Measurements from ENCODE around the gene PPIL6.
A peak's percentile ranks its signal among the peaks of the same experiment; 100 is the strongest.

The PPIL6 gene

GRCh38 chr6:109428889-109429477, 11.4 kb downstream of the PPIL6 start:
- no peak for TF ChIP-seq ISL1 (CRISPR knock-in tag; IDR thresholded peaks at IDR 0.05)
- no peak for TF ChIP-seq PATZ1 (CRISPR knock-in tag; IDR thresholded peaks at IDR 0.05; ENCODE audit: borderline replicate concordance)
- peak; percentile 61 for ATAC-seq

GRCh38 chr6:109424946-109425345, 15.5 kb downstream of the PPIL6 start:
- no peak for ATAC-seq
- TF ChIP-seq SNAI2 (CRISPR knock-in tag; IDR thresholded peaks at IDR 0.05) (no peak), CSDC2 (CRISPR knock-in tag; IDR thresholded peaks at IDR 0.05) (no peak), GLIS3 (CRISPR knock-in tag; IDR thresholded peaks at IDR 0.05) (no peak), BACH2 (CRISPR knock-in tag; IDR thresholded peaks at IDR 0.05; ENCODE audit: borderline replicate concordance) (no peak), CREB5 (CRISPR knock-in tag; IDR thresholded peaks at IDR 0.05; ENCODE audit: low read depth) (no peak), ZNF8 (CRISPR knock-in tag; IDR thresholded peaks at IDR 0.05) (no peak), OSR1 (CRISPR knock-in tag; IDR thresholded peaks at IDR 0.05) (no peak), ZFP3 (CRISPR knock-in tag; IDR thresholded peaks at IDR 0.05) (no peak), POU6F1 (CRISPR knock-in tag; IDR thresholded peaks at IDR 0.05; ENCODE audit: borderline replicate concordance, low read depth) (no peak), RARB (CRISPR knock-in tag; IDR thresholded peaks at IDR 0.05) (no peak), ZC3H10 (CRISPR knock-in tag; IDR thresholded peaks at IDR 0.05) (no peak), CSRNP3 (CRISPR knock-in tag; IDR thresholded peaks at IDR 0.05) (no peak), TOX (CRISPR knock-in tag; IDR thresholded peaks at IDR 0.05; ENCODE audit: borderline replicate concordance) (no peak), ARNTL (CRISPR knock-in tag; IDR thresholded peaks at IDR 0.05; ENCODE audit: borderline replicate concordance, low read depth) (no peak), ZNF70 (CRISPR knock-in tag; IDR thresholded peaks at IDR 0.05) (no peak), PATZ1 (CRISPR knock-in tag; IDR thresholded peaks at IDR 0.05; ENCODE audit: borderline replicate concordance) (no peak), TSHZ2 (CRISPR knock-in tag; IDR thresholded peaks at IDR 0.05) (no peak)

- no peak for ATAC-seq
- TF ChIP-seq ZFP3 (CRISPR knock-in tag; IDR thresholded peaks at IDR 0.05) (no peak), RARB (CRISPR knock-in tag; IDR thresholded peaks at IDR 0.05) (no peak), TOX (CRISPR knock-in tag; IDR thresholded peaks at IDR 0.05; ENCODE audit: borderline replicate concordance) (no peak), ZC3H10 (CRISPR knock-in tag; IDR thresholded peaks at IDR 0.05) (no peak), ZFP30 (CRISPR knock-in tag; IDR thresholded peaks at IDR 0.05) (no peak), TCF4 (CRISPR knock-in tag; IDR thresholded peaks at IDR 0.05; ENCODE audit: borderline replicate concordance) (no peak), ISL1 (CRISPR knock-in tag; IDR thresholded peaks at IDR 0.05) (no peak), CSRNP3 (CRISPR knock-in tag; IDR thresholded peaks at IDR 0.05) (no peak), PATZ1 (CRISPR knock-in tag; IDR thresholded peaks at IDR 0.05; ENCODE audit: borderline replicate concordance) (no peak)
These were observed 19.2 kb downstream of the PPIL6 start for GRCh38 chr6:109421184-109421583.
